ENCODE measurements around the gene URB1.

GRCh38 chr21:32322676-32323075 lies 70.1 kb downstream of the URB1 start:
- TF ChIP-seq CTCF (IDR thresholded peaks at IDR 0.05; ENCODE audit: extremely low read depth in 1 of 2, insufficient read depth in 1 of 2, low read depth in 1 of 2, low read length in 2 of 2): no peak
- no peak for TF ChIP-seq POLR2A (IDR thresholded peaks at IDR 0.05; ENCODE audit: low read depth, low read length)

All from endothelial cell of umbilical vein (primary cell).